Measurements from ENCODE around the gene DYNAP.

The DYNAP gene

GRCh38 chr18:54561706-54562267, 29.3 kb upstream of the DYNAP start:
- H3K4me1 ChIP-seq (ENCODE audit: low read length), result no peaks in the 10 kb centered on the region
- H3K9ac ChIP-seq (ENCODE audit: low read length), result no peak overlapping the region
- H3K4me3 ChIP-seq (ENCODE audit: low read length), result no peak overlapping the region
- H3F3A ChIP-seq (ENCODE audit: insufficient read depth, low read length), result no peaks in the 10 kb centered on the region
- TF ChIP-seq EZH2phosphoT487 (IDR thresholded peaks at IDR 0.05; ENCODE audit: low read length), result no peak
- TF ChIP-seq EZH2 (optimal IDR thresholded peaks at IDR 0.05; ENCODE audit: low read depth, low read length), result no peak
- TF ChIP-seq CTCF (IDR thresholded peaks at IDR 0.05; ENCODE audit: low read length), result no peak
- no peaks in the 10 kb centered on the region for H3K27me3 ChIP-seq (replicated peaks; ENCODE audit: insufficient read depth, low read length)
- H3K4me2 ChIP-seq (ENCODE audit: low read depth, low read length), result no peak overlapping the region
- no peaks in the 10 kb centered on the region for H3K9me2 ChIP-seq (replicated peaks; ENCODE audit: insufficient read depth, low read length)
- no peak for DNase-seq
- no peaks in the 10 kb centered on the region for H3K9me3 ChIP-seq (replicated peaks; ENCODE audit: insufficient read depth, low read length)
- no peaks in the 10 kb centered on the region for H3K36me3 ChIP-seq (replicated peaks; ENCODE audit: insufficient read depth, low read length)
- no peaks in the 10 kb centered on the region for H3K79me2 ChIP-seq (ENCODE audit: low read length)
- H4K20me1 ChIP-seq (ENCODE audit: insufficient read depth, low read length), result no peaks in the 10 kb centered on the region
- H3K27ac ChIP-seq (ENCODE audit: low read length), result no peak overlapping the region
- H2AFZ ChIP-seq (ENCODE audit: low read length), result no peak overlapping the region

GRCh38 chr18:54580202-54580729, 10.8 kb upstream of the DYNAP start:
- Histone ChIP-seq H3K36me3 (replicated peaks; ENCODE audit: insufficient read depth, low read length) (no peaks in the 10 kb centered on the region), H3F3A (ENCODE audit: insufficient read depth, low read length) (no peaks in the 10 kb centered on the region), H3K4me2 (ENCODE audit: low read depth, low read length) (no peak overlapping the region), H3K27ac (ENCODE audit: low read length) (no peak overlapping the region), H3K9me3 (replicated peaks; ENCODE audit: insufficient read depth, low read length) (no peaks in the 10 kb centered on the region), H4K20me1 (ENCODE audit: insufficient read depth, low read length) (no peaks in the 10 kb centered on the region), H2AFZ (ENCODE audit: low read length) (no peak overlapping the region), H3K4me3 (ENCODE audit: low read length) (no peak overlapping the region), H3K4me1 (ENCODE audit: low read length) (no peaks in the 10 kb centered on the region), H3K79me2 (ENCODE audit: low read length) (no peaks in the 10 kb centered on the region), H3K9ac (ENCODE audit: low read length) (no peak overlapping the region), H3K27me3 (replicated peaks; ENCODE audit: insufficient read depth, low read length) (no peaks in the 10 kb centered on the region), H3K9me2 (replicated peaks; ENCODE audit: insufficient read depth, low read length) (no peaks in the 10 kb centered on the region)
- TF ChIP-seq CTCF (IDR thresholded peaks at IDR 0.05; ENCODE audit: low read length) (no peak), EZH2phosphoT487 (IDR thresholded peaks at IDR 0.05; ENCODE audit: low read length) (no peak), EZH2 (optimal IDR thresholded peaks at IDR 0.05; ENCODE audit: low read depth, low read length) (no peak)
- peak; percentile 53 for DNase-seq

GRCh38 chr18:54584065-54584464, 7.0 kb upstream of the DYNAP start:
- no peaks in the 10 kb centered on the region for H3K4me1 ChIP-seq (ENCODE audit: low read length)
- H3K27ac ChIP-seq (ENCODE audit: low read length), result no peak overlapping the region
- H3K9me2 ChIP-seq (replicated peaks; ENCODE audit: insufficient read depth, low read length), result no peaks in the 10 kb centered on the region
- no peak overlapping the region for H3K4me2 ChIP-seq (ENCODE audit: low read depth, low read length)
- H2AFZ ChIP-seq (ENCODE audit: low read length), result no peak overlapping the region
- H3K4me3 ChIP-seq (ENCODE audit: low read length), result no peak overlapping the region
- H4K20me1 ChIP-seq (ENCODE audit: insufficient read depth, low read length), result no peaks in the 10 kb centered on the region
- H3F3A ChIP-seq (ENCODE audit: insufficient read depth, low read length), result no peaks in the 10 kb centered on the region
- DNase-seq, result no peak
- no peak for TF ChIP-seq EZH2 (optimal IDR thresholded peaks at IDR 0.05; ENCODE audit: low read depth, low read length)
- no peak for TF ChIP-seq EZH2phosphoT487 (IDR thresholded peaks at IDR 0.05; ENCODE audit: low read length)
- no peak overlapping the region for H3K9ac ChIP-seq (ENCODE audit: low read length)
- no peaks in the 10 kb centered on the region for H3K9me3 ChIP-seq (replicated peaks; ENCODE audit: insufficient read depth, low read length)
- no peaks in the 10 kb centered on the region for H3K79me2 ChIP-seq (ENCODE audit: low read length)
- H3K36me3 ChIP-seq (replicated peaks; ENCODE audit: insufficient read depth, low read length), result no peaks in the 10 kb centered on the region
- no peaks in the 10 kb centered on the region for H3K27me3 ChIP-seq (replicated peaks; ENCODE audit: insufficient read depth, low read length)

- Histone ChIP-seq H3F3A (ENCODE audit: insufficient read depth, low read length) (no peaks in the 10 kb centered on the region), H3K4me1 (ENCODE audit: low read length) (no peaks in the 10 kb centered on the region), H3K9me2 (replicated peaks; ENCODE audit: insufficient read depth, low read length) (no peaks in the 10 kb centered on the region), H4K20me1 (ENCODE audit: insufficient read depth, low read length) (no peaks in the 10 kb centered on the region), H3K9ac (ENCODE audit: low read length) (no peak overlapping the region), H3K27ac (ENCODE audit: low read length) (no peak overlapping the region), H3K79me2 (ENCODE audit: low read length) (no peaks in the 10 kb centered on the region), H2AFZ (ENCODE audit: low read length) (no peak overlapping the region), H3K4me2 (ENCODE audit: low read depth, low read length) (no peak overlapping the region), H3K27me3 (replicated peaks; ENCODE audit: insufficient read depth, low read length) (no peaks in the 10 kb centered on the region), H3K4me3 (ENCODE audit: low read length) (no peak overlapping the region), H3K9me3 (replicated peaks; ENCODE audit: insufficient read depth, low read length) (no peaks in the 10 kb centered on the region), H3K36me3 (replicated peaks; ENCODE audit: insufficient read depth, low read length) (no peaks in the 10 kb centered on the region)
- DNase-seq, result no peak
- TF ChIP-seq EZH2phosphoT487 (IDR thresholded peaks at IDR 0.05; ENCODE audit: low read length), result no peak
- TF ChIP-seq CTCF (IDR thresholded peaks at IDR 0.05; ENCODE audit: low read length), result no peak
- TF ChIP-seq EZH2 (optimal IDR thresholded peaks at IDR 0.05; ENCODE audit: low read depth, low read length), result no peak
These were observed 5.3 kb upstream of the DYNAP start for GRCh38 chr18:54585743-54586142.
